HCT116 (cell line): ENCODE results near the gene TP53AIP1. TPM values are rescaled to one million over a fixed set of nuclear protein-coding genes. Genes with fewer than 3 reads are reported as not detected.

ENCODE experiments used
- ATAC-seq: fragments of 200-7000 bp; cut with Tn5 transposase; 2 replicates; pipeline ENCODE4 v1.9.1; 2020; ENCODE audit warnings: mild to moderate bottlenecking, moderate library complexity
- BruUV-seq: library from RNA; stranded (reverse); fragments of 400-500 nt; replicated peaks from 2 replicates; lab custom pipeline; 2021; lab: Mats Ljungman, UMichigan
- CTCF ChIA-PET: fragments of 300-600 bp; sonication (Branson Sonifier 250); formaldehyde crosslinking; loops from one replicate; lab custom pipeline; 2021; ENCODE audit warnings: antibody characterized with exemption; lab: Charles Lee
- POLR2A ChIA-PET: fragments of 300-600, 350-600 bp; sonication (Branson Sonifier 250); formaldehyde crosslinking; loops from one replicate; lab custom pipeline; 2021; ENCODE audit warnings: antibody characterized with exemption; lab: Charles Lee
- RAD21 ChIA-PET, 2 experiments: fragments of 300-600 bp; sonication (Branson Sonifier 250); formaldehyde crosslinking; loops; one replicate each; lab custom pipeline; 2023; ENCODE audit warnings: low total read pairs in 2 of 2; ENCODE audit not compliant: uncharacterized antibody in 2 of 2, unreplicated experiment in 2 of 2, low non-redundant PET in 1 of 2; lab: Charles Lee
- DNase-seq: peaks from one replicate; pipeline ENCODE4 v3.0.0-alpha.2; 2010; ENCODE audit warnings: low read depth, low spot score
- H2AFZ ChIP-seq: fragments of 200-600 bp; shearing (Covaris generic), sonication (generic); 2 replicates; pipeline ENCODE4 v1.6.1; 2017; ENCODE audit warnings: low read depth, mixed run types, mixed read lengths, antibody characterized with exemption, low read length; ENCODE audit not compliant: poor library complexity, severe bottlenecking
- H3K27ac ChIP-seq: 2 replicates; pipeline ENCODE4 v1.5.1; 2012; ENCODE audit warnings: low read depth, low read length
- H3K27me3 ChIP-seq: fragments of 200-600 bp; sonication (generic); 2 replicates; pipeline ENCODE4 v1.6.1; 2016; ENCODE audit warnings: mixed run types, low read length, mixed read lengths; ENCODE audit not compliant: insufficient read depth
- H3K36me3 ChIP-seq, 2 experiments: fragments of 200-500 bp in 1 of 2; fragments of 200-600 bp in 1 of 2; sonication (Bioruptor generic) in 1 of 2; sonication (generic) in 1 of 2; 2 replicates each; pipeline versions ENCODE4 v1.5.1 to v1.6.1; 2014 to 2016; ENCODE audit warnings: low read length in 2 of 2, inconsistent platforms in 1 of 2, mixed read lengths in 1 of 2, mixed run types in 1 of 2; ENCODE audit not compliant: insufficient read depth in 2 of 2, control insufficient read depth in 1 of 2
- H3K4me1 ChIP-seq, 2 experiments: fragments of 200-600 bp in 1 of 2; sonication (generic) in 1 of 2; 2 replicates each; pipeline versions ENCODE4 v1.5.1 to v1.6.1; 2012 to 2017; ENCODE audit warnings: low read length in 2 of 2, inconsistent platforms in 1 of 2, mild to moderate bottlenecking in 1 of 2, mixed read lengths in 1 of 2, mixed run types in 1 of 2, moderate library complexity in 1 of 2; ENCODE audit not compliant: insufficient read depth in 2 of 2, control insufficient read depth in 1 of 2
- H3K4me2 ChIP-seq: fragments of 200-600 bp; sonication (generic); 2 replicates; pipeline ENCODE4 v1.6.1; 2017; ENCODE audit warnings: mixed run types, low read length, mixed read lengths
- H3K4me3 ChIP-seq, 2 experiments: fragments of 200-600 bp in 1 of 2; sonication (generic) in 1 of 2; replicated peaks in 1 of 2; 2 replicates each; pipeline ENCODE4 v1.5.1; 2011 to 2016; ENCODE audit warnings: low read length in 2 of 2, control low read depth in 1 of 2, low read depth in 1 of 2, mild to moderate bottlenecking in 1 of 2, mixed read lengths in 1 of 2, mixed run types in 1 of 2
- H3K79me2 ChIP-seq: fragments of 200-600 bp; sonication (generic); 2 replicates; pipeline ENCODE4 v1.6.1; 2017; ENCODE audit warnings: mild to moderate bottlenecking, mixed run types, low read length, moderate library complexity, mixed read lengths; ENCODE audit not compliant: insufficient read depth
- H3K9ac ChIP-seq: fragments of 200-600 bp; sonication (generic); 2 replicates; pipeline ENCODE4 v1.6.1; 2016; ENCODE audit warnings: low read length, mixed read lengths
- H3K9me2 ChIP-seq: fragments of 200-600 bp; sonication (generic), shearing (Covaris generic); 2 replicates; pipeline ENCODE4 v1.6.1; 2017; ENCODE audit warnings: mixed run types, mild to moderate bottlenecking, moderate library complexity; ENCODE audit not compliant: insufficient read depth
- H3K9me3 ChIP-seq, 2 experiments: fragments of 200-500 bp in 1 of 2; fragments of 200-600 bp in 1 of 2; sonication (Bioruptor generic) in 1 of 2; sonication (generic) in 1 of 2; 2 replicates each; pipeline ENCODE4 v1.6.1; 2014 to 2017; ENCODE audit warnings: low read length in 2 of 2, mixed read lengths in 2 of 2, inconsistent platforms in 1 of 2, low read depth in 1 of 2, mild to moderate bottlenecking in 1 of 2, mixed run types in 1 of 2, moderate library complexity in 1 of 2; ENCODE audit not compliant: control insufficient read depth in 1 of 2, insufficient read depth in 1 of 2
- H4K20me1 ChIP-seq: fragments of 200-600 bp; sonication (generic), shearing (Covaris generic); 2 replicates; pipeline ENCODE4 v1.6.1; 2017; ENCODE audit warnings: mixed run types, mild to moderate bottlenecking, moderate library complexity; ENCODE audit not compliant: insufficient read depth
- CBX3 ChIP-seq: IDR thresholded peaks from 2 replicates; pipeline ENCODE4 v1.6.1; 2012; ENCODE audit warnings: low read depth
- EGR1 ChIP-seq: IDR thresholded peaks from 2 replicates; pipeline ENCODE4 v1.6.1; 2012; ENCODE audit warnings: low read depth
- ELF1 ChIP-seq: IDR thresholded peaks from 2 replicates; pipeline ENCODE4 v1.6.1; 2012; ENCODE audit warnings: low read depth, borderline replicate concordance
- EZH2 ChIP-seq: fragments of 200-600 bp; sonication (generic); IDR thresholded peaks from 2 replicates; pipeline ENCODE4 v1.6.1; 2017; ENCODE audit warnings: antibody characterized with exemption, mixed run types
- EZH2phosphoT487 ChIP-seq: fragments of 200-600 bp; IDR thresholded peaks from 2 replicates; pipeline ENCODE4 v1.6.1; 2018; ENCODE audit warnings: antibody characterized with exemption, borderline replicate concordance
- JUND ChIP-seq: IDR thresholded peaks from 2 replicates; pipeline ENCODE4 v1.6.1; 2012
- POLR2AphosphoS5 ChIP-seq: IDR thresholded peaks from 2 replicates; pipeline ENCODE4 v1.6.1; 2011; ENCODE audit warnings: mild to moderate bottlenecking, low read depth, low read length, moderate library complexity
- RAD21 ChIP-seq: IDR thresholded peaks from 2 replicates; pipeline ENCODE4 v1.6.1; 2012; ENCODE audit warnings: low read depth, mild to moderate bottlenecking
- SIN3A ChIP-seq: IDR thresholded peaks from 2 replicates; pipeline ENCODE4 v1.6.1; 2012; ENCODE audit warnings: low read depth
- SP1 ChIP-seq: IDR thresholded peaks from 2 replicates; pipeline ENCODE4 v1.6.1; 2012; ENCODE audit warnings: low read depth
- TCF7L2 ChIP-seq: IDR thresholded peaks from 2 replicates; pipeline ENCODE4 v1.7.0; 2011; ENCODE audit warnings: borderline replicate concordance, inconsistent platforms; ENCODE audit not compliant: insufficient read depth, insufficient read length; ENCODE audit errors: extremely low read depth
- YY1 ChIP-seq: IDR thresholded peaks from 2 replicates; pipeline ENCODE4 v1.6.1; 2011; ENCODE audit warnings: low read length, low read depth, moderate library complexity, mild to moderate bottlenecking; ENCODE audit not compliant: insufficient replicate concordance; ENCODE audit errors: extremely low read depth
- ZFX ChIP-seq: fragments of 450-650 bp; IDR thresholded peaks from 2 replicates; pipeline ENCODE4 v1.6.1; 2017
- ZNF274 ChIP-seq: fragments of 200-500 bp; sonication (Bioruptor generic); IDR thresholded peaks from 2 replicates; pipeline ENCODE4 v1.6.1; 2014; ENCODE audit warnings: mild to moderate bottlenecking, low read depth, low read length, inconsistent platforms
- intact Hi-C: fragments of 100-400 bp; cut with micrococcal nuclease; formaldehyde crosslinking; loops from 2 replicates; pipeline ENCODE4 v1.10.0; 2022
- total RNA-seq: library from RNA; stranded (reverse); gene quantifications from one replicate; pipeline ENCODE4 v1.2.1, GENCODE V29; 2021; ENCODE audit not compliant: unreplicated experiment
- TF ChIP-seq, protein P1 (sequence below): IDR thresholded peaks from 2 replicates; pipeline ENCODE4 v1.6.1; 2012
- TF ChIP-seq, protein P2 (sequence below), 3 experiments: fragments of 200-600 bp in 1 of 3; sonication (generic) in 1 of 3; IDR thresholded peaks in 2 of 3; conservative IDR thresholded peaks in 1 of 3; 2 replicates each; pipeline ENCODE4 v1.5.1; 2012 to 2017; ENCODE audit warnings: low read depth in 2 of 3, low read length in 2 of 3, antibody characterized with exemption in 1 of 3, borderline replicate concordance in 1 of 3, control low read depth in 1 of 3, mild to moderate bottlenecking in 1 of 3, mixed read lengths in 1 of 3, mixed run types in 1 of 3, moderate library complexity in 1 of 3; ENCODE audit not compliant: insufficient read depth in 1 of 3
- TF ChIP-seq, protein P3 (sequence below): IDR thresholded peaks from 2 replicates; pipeline ENCODE4 v1.6.1; 2011; ENCODE audit warnings: mild to moderate bottlenecking, low read length, moderate library complexity; ENCODE audit not compliant: insufficient replicate concordance; ENCODE audit errors: extremely low read depth

Gene TP53AIP1
- total RNA-seq, 1 experiment from 2014 or later: 0.15 TPM

DNA sequence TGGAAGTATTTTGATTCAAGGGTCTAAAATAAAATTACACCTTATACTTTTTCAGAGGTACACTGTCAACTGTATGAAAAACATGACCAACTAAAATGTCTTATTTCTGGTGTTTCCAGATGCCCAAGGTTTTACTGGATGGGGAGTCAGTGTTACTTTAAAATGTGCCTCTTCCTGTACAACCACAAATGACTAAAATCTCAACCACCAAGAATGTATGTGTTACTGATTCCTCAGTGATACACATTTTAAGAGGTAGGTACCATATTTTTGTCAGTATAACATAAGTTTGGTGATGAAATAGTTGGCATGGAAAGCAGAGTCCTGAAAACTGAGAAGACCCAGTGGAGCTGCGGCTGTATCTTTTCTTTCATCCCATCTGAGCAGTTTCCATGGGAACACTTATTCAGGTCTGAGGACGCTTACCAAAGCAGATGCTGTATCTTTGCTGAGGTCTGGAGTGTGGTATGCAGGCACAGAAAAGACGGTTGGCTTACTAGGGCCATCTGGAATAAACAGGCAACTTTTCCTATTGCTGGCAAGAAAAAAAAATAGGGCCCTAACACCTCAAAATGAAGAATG is 21.2 kb upstream of the TP53AIP1 start:
- CTCF ChIA-PET: no interaction called here
- Histone ChIP-seq H3K36me3 (no peaks in the 10 kb centered on the region), H3K9me2 (no peaks in the 10 kb centered on the region), H3K4me3 (no peak overlapping the region), H3K4me2 (no peak overlapping the region), H4K20me1 (no peaks in the 10 kb centered on the region), H3K79me2 (no peaks in the 10 kb centered on the region), H3K9ac (no peak overlapping the region), H3K27me3 (no peaks in the 10 kb centered on the region), H3K9me3 (no peaks in the 10 kb centered on the region), H2AFZ (no peak overlapping the region), H3K27ac (no peak overlapping the region), H3K4me1 (no peaks in the 10 kb centered on the region)
- ATAC-seq (no peak), DNase-seq (no peak)
- TF ChIP-seq, protein P1, sequence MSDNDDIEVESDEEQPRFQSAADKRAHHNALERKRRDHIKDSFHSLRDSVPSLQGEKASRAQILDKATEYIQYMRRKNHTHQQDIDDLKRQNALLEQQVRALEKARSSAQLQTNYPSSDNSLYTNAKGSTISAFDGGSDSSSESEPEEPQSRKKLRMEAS: no peak
- intact Hi-C loops: no loop called here
- RAD21 ChIA-PET: no interaction called here
- POLR2A ChIA-PET: no interaction called here
- BruUV-seq: no TSS peak

DNA sequence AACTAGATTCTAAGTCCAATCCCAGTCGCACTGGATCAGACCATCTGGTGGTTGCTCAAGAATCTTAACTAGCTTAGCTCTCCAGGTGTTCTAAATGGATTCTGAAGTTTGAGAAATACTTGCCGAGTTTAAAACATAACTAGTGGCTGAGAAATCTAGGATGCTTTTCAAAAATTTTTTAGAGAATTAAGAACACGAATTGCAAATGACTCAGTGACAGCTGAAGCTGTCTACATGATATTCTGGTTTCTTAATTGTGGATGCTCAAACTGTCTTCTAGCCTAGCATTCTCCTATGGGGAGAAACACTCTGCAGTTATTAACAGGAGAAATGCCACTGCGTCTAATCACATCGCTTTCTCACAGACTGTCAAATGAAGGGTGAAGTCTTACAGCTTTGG is 20.2 kb upstream of the TP53AIP1 start:
- no peak for DNase-seq
- Histone ChIP-seq H3K79me2 (no peaks in the 10 kb centered on the region), H3K4me3 (no peak overlapping the region), H3K27me3 (no peaks in the 10 kb centered on the region), H2AFZ (no peak overlapping the region), H3K9ac (no peak overlapping the region), H3K27ac (no peak overlapping the region), H3K9me2 (no peaks in the 10 kb centered on the region), H3K36me3 (no peaks in the 10 kb centered on the region), H3K9me3 (no peaks in the 10 kb centered on the region), H3K4me2 (no peak overlapping the region), H3K4me1 (no peaks in the 10 kb centered on the region), H4K20me1 (no peaks in the 10 kb centered on the region)
- intact Hi-C loops: no loop called here
- CTCF ChIA-PET: interaction anchor here (4.5 kb wide), 1 partner anchor 78 kb away, joined by 10 read pairs; no protein-coding TSS in a partner anchor
- RAD21 ChIA-PET: no interaction called here
- TF ChIP-seq, protein P2, sequence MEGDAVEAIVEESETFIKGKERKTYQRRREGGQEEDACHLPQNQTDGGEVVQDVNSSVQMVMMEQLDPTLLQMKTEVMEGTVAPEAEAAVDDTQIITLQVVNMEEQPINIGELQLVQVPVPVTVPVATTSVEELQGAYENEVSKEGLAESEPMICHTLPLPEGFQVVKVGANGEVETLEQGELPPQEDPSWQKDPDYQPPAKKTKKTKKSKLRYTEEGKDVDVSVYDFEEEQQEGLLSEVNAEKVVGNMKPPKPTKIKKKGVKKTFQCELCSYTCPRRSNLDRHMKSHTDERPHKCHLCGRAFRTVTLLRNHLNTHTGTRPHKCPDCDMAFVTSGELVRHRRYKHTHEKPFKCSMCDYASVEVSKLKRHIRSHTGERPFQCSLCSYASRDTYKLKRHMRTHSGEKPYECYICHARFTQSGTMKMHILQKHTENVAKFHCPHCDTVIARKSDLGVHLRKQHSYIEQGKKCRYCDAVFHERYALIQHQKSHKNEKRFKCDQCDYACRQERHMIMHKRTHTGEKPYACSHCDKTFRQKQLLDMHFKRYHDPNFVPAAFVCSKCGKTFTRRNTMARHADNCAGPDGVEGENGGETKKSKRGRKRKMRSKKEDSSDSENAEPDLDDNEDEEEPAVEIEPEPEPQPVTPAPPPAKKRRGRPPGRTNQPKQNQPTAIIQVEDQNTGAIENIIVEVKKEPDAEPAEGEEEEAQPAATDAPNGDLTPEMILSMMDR (IDR thresholded peaks at IDR 0.05 in 2 of 3, conservative IDR thresholded peaks at IDR 0.05 in 1 of 3; ENCODE audit: borderline replicate concordance in 1 of 3, insufficient read depth in 1 of 3, low read depth in 2 of 3, low read length in 2 of 3): no peak
- TF ChIP-seq SIN3A: no peak
- TF ChIP-seq RAD21: no peak
- TF ChIP-seq JUND: no peak
- no peak for TF ChIP-seq YY1
- no peak for TF ChIP-seq EZH2
- no peak for TF ChIP-seq TCF7L2
- TF ChIP-seq ELF1: no peak
- TF ChIP-seq, protein P3, sequence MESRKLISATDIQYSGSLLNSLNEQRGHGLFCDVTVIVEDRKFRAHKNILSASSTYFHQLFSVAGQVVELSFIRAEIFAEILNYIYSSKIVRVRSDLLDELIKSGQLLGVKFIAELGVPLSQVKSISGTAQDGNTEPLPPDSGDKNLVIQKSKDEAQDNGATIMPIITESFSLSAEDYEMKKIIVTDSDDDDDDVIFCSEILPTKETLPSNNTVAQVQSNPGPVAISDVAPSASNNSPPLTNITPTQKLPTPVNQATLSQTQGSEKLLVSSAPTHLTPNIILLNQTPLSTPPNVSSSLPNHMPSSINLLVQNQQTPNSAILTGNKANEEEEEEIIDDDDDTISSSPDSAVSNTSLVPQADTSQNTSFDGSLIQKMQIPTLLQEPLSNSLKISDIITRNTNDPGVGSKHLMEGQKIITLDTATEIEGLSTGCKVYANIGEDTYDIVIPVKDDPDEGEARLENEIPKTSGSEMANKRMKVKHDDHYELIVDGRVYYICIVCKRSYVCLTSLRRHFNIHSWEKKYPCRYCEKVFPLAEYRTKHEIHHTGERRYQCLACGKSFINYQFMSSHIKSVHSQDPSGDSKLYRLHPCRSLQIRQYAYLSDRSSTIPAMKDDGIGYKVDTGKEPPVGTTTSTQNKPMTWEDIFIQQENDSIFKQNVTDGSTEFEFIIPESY: no peak
- no peak for TF ChIP-seq CBX3
- TF ChIP-seq, protein P1: no peak
- no peak for TF ChIP-seq EGR1
- no peak for TF ChIP-seq EZH2phosphoT487
- TF ChIP-seq ZFX: no peak
- no peak for TF ChIP-seq ZNF274
- no peak for TF ChIP-seq SP1
- no peak for TF ChIP-seq POLR2AphosphoS5
- no peak for ATAC-seq
- POLR2A ChIA-PET: no interaction called here
- no TSS peak for BruUV-seq
